Fibroblast of lung (primary cell): ENCODE data around the gene PPP1R18.

Experiments used
- EZH2 ChIP-seq: IDR thresholded peaks from 2 replicates; pipeline ENCODE4 v1.5.1; 2012; ENCODE audit warnings: low read length, control low read depth, mild to moderate bottlenecking; ENCODE audit errors: missing control alignments
- TF ChIP-seq, protein P1 (sequence below), 2 donors: IDR thresholded peaks in 1 of 2; conservative IDR thresholded peaks in 1 of 2; 1 replicate in 1 of 2; 2 replicates in 1 of 2; pipeline ENCODE4 v1.5.1; 2011 to 2012; ENCODE audit warnings: low read length in 2 of 2, control low read depth in 1 of 2, inconsistent platforms in 1 of 2, low read depth in 1 of 2, mild to moderate bottlenecking in 1 of 2

DNA sequence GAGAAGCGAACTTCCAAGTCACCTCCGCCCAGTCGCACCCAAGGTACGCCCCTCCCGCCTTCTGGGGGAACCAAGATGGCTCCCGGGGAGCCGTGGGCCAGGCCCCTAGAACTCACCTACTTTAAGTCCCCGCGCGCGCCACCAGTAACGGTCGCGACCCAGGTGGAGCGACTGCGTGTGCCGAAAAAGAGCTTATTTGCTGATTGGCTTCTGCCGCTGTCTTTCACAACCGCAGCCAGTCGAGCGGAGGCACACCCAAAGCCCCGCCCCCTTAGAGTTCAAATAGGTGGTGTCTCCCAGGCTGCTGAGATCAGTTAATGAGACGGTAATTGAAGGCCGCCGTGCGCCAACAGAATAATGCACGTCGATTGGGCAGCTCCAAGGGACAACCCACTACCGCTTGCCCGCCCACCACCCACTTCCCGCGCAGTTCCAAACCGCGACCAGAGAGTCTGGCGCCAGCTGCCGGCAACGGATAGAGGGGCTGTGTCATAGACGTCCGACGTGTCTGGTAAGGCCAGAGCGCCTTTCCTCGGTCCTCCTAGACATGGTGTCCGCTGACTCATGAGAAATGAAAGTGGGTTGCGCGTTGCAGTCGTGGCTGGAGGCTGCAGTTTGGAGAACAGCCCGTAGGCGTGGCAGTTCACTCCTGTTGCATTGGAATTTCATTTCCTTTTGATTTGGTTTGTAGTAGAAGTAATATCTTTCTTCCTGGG lies 30.8 kb upstream of the PPP1R18 start, which contains the start of gene MDC1:
- TF ChIP-seq, protein P1, sequence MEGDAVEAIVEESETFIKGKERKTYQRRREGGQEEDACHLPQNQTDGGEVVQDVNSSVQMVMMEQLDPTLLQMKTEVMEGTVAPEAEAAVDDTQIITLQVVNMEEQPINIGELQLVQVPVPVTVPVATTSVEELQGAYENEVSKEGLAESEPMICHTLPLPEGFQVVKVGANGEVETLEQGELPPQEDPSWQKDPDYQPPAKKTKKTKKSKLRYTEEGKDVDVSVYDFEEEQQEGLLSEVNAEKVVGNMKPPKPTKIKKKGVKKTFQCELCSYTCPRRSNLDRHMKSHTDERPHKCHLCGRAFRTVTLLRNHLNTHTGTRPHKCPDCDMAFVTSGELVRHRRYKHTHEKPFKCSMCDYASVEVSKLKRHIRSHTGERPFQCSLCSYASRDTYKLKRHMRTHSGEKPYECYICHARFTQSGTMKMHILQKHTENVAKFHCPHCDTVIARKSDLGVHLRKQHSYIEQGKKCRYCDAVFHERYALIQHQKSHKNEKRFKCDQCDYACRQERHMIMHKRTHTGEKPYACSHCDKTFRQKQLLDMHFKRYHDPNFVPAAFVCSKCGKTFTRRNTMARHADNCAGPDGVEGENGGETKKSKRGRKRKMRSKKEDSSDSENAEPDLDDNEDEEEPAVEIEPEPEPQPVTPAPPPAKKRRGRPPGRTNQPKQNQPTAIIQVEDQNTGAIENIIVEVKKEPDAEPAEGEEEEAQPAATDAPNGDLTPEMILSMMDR (conservative IDR thresholded peaks at IDR 0.05 in 1 of 2, IDR thresholded peaks at IDR 0.05 in 1 of 2; ENCODE audit: low read depth in 1 of 2, low read length in 2 of 2): peak in 1 of 2 donors; percentile 29
- TF ChIP-seq EZH2: no peak
